Neural progenitor cell (in vitro differentiated cells): ENCODE results near the gene PRR20D. TPM values are rescaled to one million over a fixed set of nuclear protein-coding genes. Genes with fewer than 3 reads are reported as not detected.
"Not testable (repeated sequence)": the region's sequence is repeated elsewhere in the genome, so short reads cannot be mapped to it uniquely, and the experiment has no call there.

ENCODE experiments used
- DNase-seq: peaks from one replicate; pipeline ENCODE4 v3.0.0-alpha.2; 2016; ENCODE audit warnings: low spot score
- H2AFZ ChIP-seq: fragments of 200-600 bp; sonication (generic); replicated peaks from 2 replicates; pipeline ENCODE4 v1.6.1; 2016; ENCODE audit warnings: antibody characterized with exemption
- H3F3A ChIP-seq: fragments of 200-600 bp; sonication (generic); 2 replicates; pipeline ENCODE4 v1.6.1; 2016; ENCODE audit warnings: antibody characterized with exemption, low read depth
- H3K27ac ChIP-seq: fragments of 200-600 bp; sonication (generic); 2 replicates; pipeline ENCODE4 v1.5.1; 2016; ENCODE audit warnings: mild to moderate bottlenecking
- H3K27me3 ChIP-seq: fragments of 200-600 bp; sonication (generic); 2 replicates; pipeline ENCODE4 v1.6.1; 2016; ENCODE audit warnings: mild to moderate bottlenecking, moderate library complexity
- H3K36me3 ChIP-seq: fragments of 200-600 bp; sonication (generic); 2 replicates; pipeline ENCODE4 v1.5.1; 2016
- H3K4me1 ChIP-seq: fragments of 200-600 bp; sonication (generic); 2 replicates; pipeline ENCODE4 v1.6.1; 2016; ENCODE audit warnings: mixed run types
- H3K4me2 ChIP-seq: fragments of 200-600 bp; sonication (generic); 2 replicates; pipeline ENCODE4 v1.6.1; 2016
- H3K4me3 ChIP-seq: fragments of 200-600 bp; sonication (generic); 2 replicates; pipeline ENCODE4 v1.5.1; 2016
- H3K79me2 ChIP-seq: fragments of 200-600 bp; sonication (generic); 2 replicates; pipeline ENCODE4 v1.6.1; 2016; ENCODE audit warnings: low read depth
- H3K9ac ChIP-seq: fragments of 200-600 bp; sonication (generic); 2 replicates; pipeline ENCODE4 v1.6.1; 2016
- H3K9me3 ChIP-seq: fragments of 200-600 bp; sonication (generic); 2 replicates; pipeline ENCODE4 v1.5.1; 2016; ENCODE audit warnings: low read depth
- H4K20me1 ChIP-seq: fragments of 200-600 bp; sonication (generic); 2 replicates; pipeline ENCODE4 v1.6.1; 2016; ENCODE audit warnings: low read depth
- H3K27ac Mint-ChIP-seq: 3 replicates; pipeline ENCODE4 v1.8.0; 2021; ENCODE audit warnings: mixed read lengths
- H3K27me3 Mint-ChIP-seq: 2 replicates; pipeline ENCODE4 v1.8.0; 2022; ENCODE audit warnings: low read depth, mild to moderate bottlenecking, inconsistent platforms, moderate library complexity, mixed read lengths; ENCODE audit not compliant: insufficient read depth
- H3K36me3 Mint-ChIP-seq: 3 replicates; pipeline ENCODE4 v1.8.0; 2021; ENCODE audit warnings: mixed read lengths
- H3K4me1 Mint-ChIP-seq: 3 replicates; pipeline ENCODE4 v1.8.0; 2021; ENCODE audit warnings: mixed read lengths
- H3K4me3 Mint-ChIP-seq: 3 replicates; pipeline ENCODE4 v1.8.0; 2021; ENCODE audit warnings: mild to moderate bottlenecking, moderate library complexity, mixed read lengths
- H3K9me3 Mint-ChIP-seq: 3 replicates; pipeline ENCODE4 v1.8.0; 2020; ENCODE audit warnings: mixed read lengths
- CTCF ChIP-seq: fragments of 200-600 bp; sonication (generic); IDR thresholded peaks from 2 replicates; pipeline ENCODE4 v1.5.1; 2017; ENCODE audit warnings: antibody characterized with exemption, mild to moderate bottlenecking
- EZH2 ChIP-seq: fragments of 200-600 bp; sonication (generic); IDR thresholded peaks from 2 replicates; pipeline ENCODE4 v1.6.1; 2017; ENCODE audit warnings: antibody characterized with exemption, mild to moderate bottlenecking, moderate library complexity
- EZH2phosphoT487 ChIP-seq: fragments of 200-600 bp; sonication (generic); IDR thresholded peaks from 2 replicates; pipeline ENCODE4 v1.6.1; 2017; ENCODE audit warnings: antibody characterized with exemption
- total RNA-seq: library from RNA; depleted of rRNA; stranded (reverse); fragments of >200 nt; gene quantifications from 2 replicates; pipeline ENCODE4 v1.2.3, GENCODE V29; 2015; ENCODE audit warnings: low replicate concordance

The PRR20D gene
- total RNA-seq, result not detected in 2 replicates

GRCh38 chr13:57160332-57160731 is at the start of gene PRR20D:
Gene PRR20D (plus strand): TSS chr13:57160632. CDS start chr13:57161019, 387 bp downstream.
- not testable (repeated sequence) for H3K4me1 Mint-ChIP-seq, H3K4me2 ChIP-seq, H3K27ac ChIP-seq, H3F3A ChIP-seq, H3K9ac ChIP-seq, H3K27me3 ChIP-seq, H2AFZ ChIP-seq, H3K4me3 Mint-ChIP-seq, H3K27me3 Mint-ChIP-seq, H3K4me3 ChIP-seq, H3K4me1 ChIP-seq, H3K27ac Mint-ChIP-seq, H3K9me3 Mint-ChIP-seq, H3K79me2 ChIP-seq, H3K36me3 Mint-ChIP-seq, H4K20me1 ChIP-seq, H3K36me3 ChIP-seq, H3K9me3 ChIP-seq, DNase-seq

- Histone ChIP-seq H3F3A (no peaks in the 10 kb centered on the region), H3K4me1 (no peaks in the 10 kb centered on the region), H2AFZ (no peak overlapping the region), H3K27me3 (no peaks in the 10 kb centered on the region), H3K36me3 (no peaks in the 10 kb centered on the region), H4K20me1 (no peaks in the 10 kb centered on the region), H3K9me3 (no peaks in the 10 kb centered on the region), H3K27ac (no peak overlapping the region), H3K4me2 (no peak overlapping the region), H3K4me3 (no peak overlapping the region), H3K79me2 (no peaks in the 10 kb centered on the region), H3K9ac (no peak overlapping the region)
- H3K4me1 Mint-ChIP-seq, result no peaks in the 10 kb centered on the region
- no peaks in the 10 kb centered on the region for H3K36me3 Mint-ChIP-seq
- no peaks in the 10 kb centered on the region for H3K27me3 Mint-ChIP-seq
- no peaks in the 10 kb centered on the region for H3K9me3 Mint-ChIP-seq
- no peak for DNase-seq
- TF ChIP-seq EZH2 (no peak), CTCF (no peak), EZH2phosphoT487 (no peak)
- no peak overlapping the region for H3K27ac Mint-ChIP-seq
- no peak overlapping the region for H3K4me3 Mint-ChIP-seq
Observed at GRCh38 chr13:57114945-57115344, 45.5 kb upstream of the PRR20D start.

- no peaks in the 10 kb centered on the region for H3K9me3 Mint-ChIP-seq
- Histone ChIP-seq H3K4me2 (no peak overlapping the region), H3K79me2 (no peaks in the 10 kb centered on the region), H3K4me1 (no peaks in the 10 kb centered on the region), H4K20me1 (no peaks in the 10 kb centered on the region), H3K27me3 (no peaks in the 10 kb centered on the region), H2AFZ (no peak overlapping the region), H3F3A (no peaks in the 10 kb centered on the region), H3K9me3 (no peaks in the 10 kb centered on the region), H3K9ac (no peak overlapping the region), H3K27ac (no peak overlapping the region), H3K36me3 (no peaks in the 10 kb centered on the region), H3K4me3 (no peak overlapping the region)
- no peak overlapping the region for H3K4me3 Mint-ChIP-seq
- H3K27me3 Mint-ChIP-seq, result no peaks in the 10 kb centered on the region
- H3K36me3 Mint-ChIP-seq, result no peaks in the 10 kb centered on the region
- TF ChIP-seq EZH2phosphoT487 (no peak), CTCF (no peak), EZH2 (no peak)
- H3K4me1 Mint-ChIP-seq, result no peaks in the 10 kb centered on the region
- DNase-seq, result no peak
- H3K27ac Mint-ChIP-seq, result no peak overlapping the region
Observed at GRCh38 chr13:57123681-57124080, 36.8 kb upstream of the PRR20D start.

GRCh38 chr13:57128909-57129308 is 31.5 kb upstream of the PRR20D start:
- Mint-ChIP-seq H3K27ac (no peak overlapping the region), H3K9me3 (no peaks in the 10 kb centered on the region), H3K27me3 (no peaks in the 10 kb centered on the region), H3K36me3 (no peaks in the 10 kb centered on the region), H3K4me3 (no peak overlapping the region), H3K4me1 (no peaks in the 10 kb centered on the region)
- Histone ChIP-seq H3K27ac (no peak overlapping the region), H4K20me1 (no peaks in the 10 kb centered on the region), H3K4me2 (no peak overlapping the region), H3K9ac (no peak overlapping the region), H3F3A (no peaks in the 10 kb centered on the region), H3K9me3 (no peaks in the 10 kb centered on the region), H3K4me1 (no peaks in the 10 kb centered on the region), H3K79me2 (no peaks in the 10 kb centered on the region), H3K36me3 (no peaks in the 10 kb centered on the region), H3K4me3 (no peak overlapping the region), H3K27me3 (no peaks in the 10 kb centered on the region), H2AFZ (peak overlapping the region; percentile 18)
- DNase-seq, result peak; percentile 17
- TF ChIP-seq EZH2 (no peak), EZH2phosphoT487 (no peak), CTCF (no peak)
